CD4-positive, alpha-beta T cell (primary cell): ENCODE data around the gene HSDL1. TPM values are rescaled to one million over a fixed set of nuclear protein-coding genes. Genes with fewer than 3 reads are reported as not detected.

ENCODE experiments used
- ATAC-seq: fragments of 200-7000 bp; cut with Tn5 transposase; one replicate; pipeline ENCODE4 v1.10.0; 2022; ENCODE audit warnings: mild to moderate bottlenecking; ENCODE audit not compliant: poor library complexity
- CTCF ChIA-PET: fragments of 350-600 bp; sonication (Branson Sonifier 250); formaldehyde crosslinking; loops from one replicate; lab custom pipeline; 2021; ENCODE audit warnings: antibody characterized with exemption, inconsistent platforms; lab: Charles Lee
- POLR2A ChIA-PET: fragments of 350-600 bp; sonication (Branson Sonifier 250); formaldehyde crosslinking; loops from one replicate; lab custom pipeline; 2021; ENCODE audit warnings: antibody characterized with exemption, inconsistent platforms; lab: Charles Lee
- DNase-seq, 14 experiments: peaks; one replicate each; pipeline ENCODE4 v3.0.0-alpha.2; 2013 to 2020; ENCODE audit warnings: mixed read lengths in 2 of 14
- H3K27ac ChIP-seq, 2 donors: one replicate each; pipeline versions ENCODE4 v1.5.1 to v1.7.0; 2013; ENCODE audit warnings: low read length in 2 of 2, low read depth in 1 of 2, mild to moderate bottlenecking in 1 of 2
- H3K27me3 ChIP-seq, 2 experiments: 1 replicate in 1 of 2; 2 replicates in 1 of 2; pipeline versions ENCODE4 v1.6.1 to v1.7.0; 2013; ENCODE audit warnings: low read length in 2 of 2, control low read depth in 1 of 2, mild to moderate bottlenecking in 1 of 2, moderate library complexity in 1 of 2; ENCODE audit not compliant: insufficient read depth in 2 of 2, control insufficient read depth in 1 of 2
- H3K36me3 ChIP-seq: one replicate; pipeline ENCODE4 v1.6.1; 2013; ENCODE audit warnings: low read length, control low read depth; ENCODE audit not compliant: insufficient read depth
- H3K4me1 ChIP-seq: one replicate; pipeline ENCODE4 v1.6.1; 2013; ENCODE audit warnings: low read length, control low read depth; ENCODE audit not compliant: insufficient read depth
- H3K4me3 ChIP-seq: one replicate; pipeline ENCODE4 v1.5.1; 2013; ENCODE audit warnings: mild to moderate bottlenecking, low read length, moderate library complexity
- H3K9me3 ChIP-seq, 2 experiments: 1 replicate in 1 of 2; 2 replicates in 1 of 2; pipeline versions ENCODE4 v1.6.1 to v1.7.0; 2013; ENCODE audit warnings: low read length in 2 of 2, mild to moderate bottlenecking in 2 of 2, control low read depth in 1 of 2, moderate library complexity in 1 of 2; ENCODE audit not compliant: control insufficient read depth in 1 of 2, insufficient read depth in 1 of 2
- H3K27ac Mint-ChIP-seq: one replicate; pipeline ENCODE4 v1.8.0; 2020; ENCODE audit warnings: mixed read lengths
- H3K27me3 Mint-ChIP-seq: one replicate; pipeline ENCODE4 v1.8.0; 2021; ENCODE audit warnings: mixed read lengths
- H3K36me3 Mint-ChIP-seq: one replicate; pipeline ENCODE4 v1.8.0; 2021; ENCODE audit warnings: low read depth, mixed read lengths
- H3K4me1 Mint-ChIP-seq: one replicate; pipeline ENCODE4 v1.8.0; 2021; ENCODE audit warnings: low read depth, mixed read lengths
- H3K4me3 Mint-ChIP-seq: one replicate; pipeline ENCODE4 v1.8.0; 2020; ENCODE audit warnings: mild to moderate bottlenecking, mixed read lengths
- H3K9me3 Mint-ChIP-seq: one replicate; pipeline ENCODE4 v1.8.0; 2020; ENCODE audit warnings: mixed read lengths
- intact Hi-C, 2 experiments: fragments of 100-400 bp; cut with DNase I in 1 of 2; cut with micrococcal nuclease in 1 of 2; formaldehyde crosslinking; loops; one replicate each; pipeline versions ENCODE4 v1.15.1 to v1.9.0; 2023 to 2025; cut with DNase I, micrococcal nuclease
- total RNA-seq, 174 experiments: library from RNA in 2 of 174; stranded (reverse) in 2 of 174; gene quantifications; one replicate each; pipeline ENCODE4 v1.2.3 and lab custom pipeline; 2021 to 2026
- TF ChIP-seq, protein P1 (sequence below): fragments of 200-600 bp; IDR thresholded peaks from one replicate; pipeline ENCODE4 v1.8.0; 2022; ENCODE audit warnings: antibody characterized with exemption, mild to moderate bottlenecking

The HSDL1 gene
- total RNA-seq, 2 experiments from 2014 or later: 9.4 to 12.1 TPM

GRCh38 chr16:84082835-84083569 lies 62.0 kb downstream of the HSDL1 start:
- ChIA-PET POLR2A (interaction anchor here (1.3 kb wide), 1 partner anchor 34 kb away, joined by 3 read pairs; the partner anchor contains the start of gene MBTPS1), CTCF (interaction anchor here (1.7 kb wide), 1 partner anchor 104 kb away, joined by 7 read pairs; the partner anchor contains the start of gene TAF1C)
- TF ChIP-seq, protein P1, sequence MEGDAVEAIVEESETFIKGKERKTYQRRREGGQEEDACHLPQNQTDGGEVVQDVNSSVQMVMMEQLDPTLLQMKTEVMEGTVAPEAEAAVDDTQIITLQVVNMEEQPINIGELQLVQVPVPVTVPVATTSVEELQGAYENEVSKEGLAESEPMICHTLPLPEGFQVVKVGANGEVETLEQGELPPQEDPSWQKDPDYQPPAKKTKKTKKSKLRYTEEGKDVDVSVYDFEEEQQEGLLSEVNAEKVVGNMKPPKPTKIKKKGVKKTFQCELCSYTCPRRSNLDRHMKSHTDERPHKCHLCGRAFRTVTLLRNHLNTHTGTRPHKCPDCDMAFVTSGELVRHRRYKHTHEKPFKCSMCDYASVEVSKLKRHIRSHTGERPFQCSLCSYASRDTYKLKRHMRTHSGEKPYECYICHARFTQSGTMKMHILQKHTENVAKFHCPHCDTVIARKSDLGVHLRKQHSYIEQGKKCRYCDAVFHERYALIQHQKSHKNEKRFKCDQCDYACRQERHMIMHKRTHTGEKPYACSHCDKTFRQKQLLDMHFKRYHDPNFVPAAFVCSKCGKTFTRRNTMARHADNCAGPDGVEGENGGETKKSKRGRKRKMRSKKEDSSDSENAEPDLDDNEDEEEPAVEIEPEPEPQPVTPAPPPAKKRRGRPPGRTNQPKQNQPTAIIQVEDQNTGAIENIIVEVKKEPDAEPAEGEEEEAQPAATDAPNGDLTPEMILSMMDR: no peak
- DNase-seq (no peak), ATAC-seq (no peak)
- Histone ChIP-seq H3K4me3 (no peak overlapping the region), H3K36me3 (peaks cover 78% of the 10 kb centered on the region), H3K27me3 (no peaks in the 10 kb centered on the region), H3K9me3 (no peaks in the 10 kb centered on the region), H3K27ac (no peak overlapping the region), H3K4me1 (peaks cover 13% of the 10 kb centered on the region)
- Mint-ChIP-seq H3K9me3 (no peaks in the 10 kb centered on the region), H3K4me3 (no peak overlapping the region), H3K27ac (no peak overlapping the region), H3K36me3 (peaks cover 93% of the 10 kb centered on the region), H3K4me1 (peaks cover 36% of the 10 kb centered on the region), H3K27me3 (no peaks in the 10 kb centered on the region)
- intact Hi-C loops: no loop called here

DNA sequence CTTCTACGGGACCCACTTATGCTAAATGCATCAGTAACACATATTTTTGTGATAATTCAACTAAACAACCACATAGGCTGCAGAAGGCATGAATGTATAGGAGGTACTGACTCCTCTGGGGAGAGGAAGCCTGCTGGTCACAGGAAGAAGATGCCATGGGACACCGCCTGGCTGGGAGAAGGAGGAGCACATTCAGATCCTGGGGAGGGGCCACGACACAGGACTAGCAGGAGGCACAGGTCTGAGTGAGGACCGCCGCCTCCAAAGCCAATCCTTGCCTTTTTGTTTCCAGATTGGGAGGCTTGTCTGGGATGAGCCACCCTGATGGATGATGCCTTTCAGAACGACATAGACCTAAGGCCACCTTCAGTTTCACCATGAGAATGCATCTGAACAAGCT lies 62.9 kb downstream of the HSDL1 start:
- H3K9me3 ChIP-seq: no peaks in the 10 kb centered on the region
- peaks cover 34% of the 10 kb centered on the region for H3K4me1 Mint-ChIP-seq
- H3K4me1 ChIP-seq: peaks cover 13% of the 10 kb centered on the region
- TF ChIP-seq, protein P1: no peak
- H3K27ac ChIP-seq: no peak overlapping the region
- H3K4me3 Mint-ChIP-seq: no peak overlapping the region
- CTCF ChIA-PET: interaction anchor here (2.6 kb wide), 1 partner anchor 105 kb away, joined by 8 read pairs; the partner anchor contains the start of gene TAF1C
- H3K36me3 Mint-ChIP-seq: peaks cover 94% of the 10 kb centered on the region
- H3K4me3 ChIP-seq: no peak overlapping the region
- intact Hi-C loops: no loop called here
- no peak overlapping the region for H3K27ac Mint-ChIP-seq
- ATAC-seq (no peak), DNase-seq (no peak)
- H3K36me3 ChIP-seq: peaks cover 77% of the 10 kb centered on the region
- H3K27me3 Mint-ChIP-seq: no peaks in the 10 kb centered on the region
- no peaks in the 10 kb centered on the region for H3K27me3 ChIP-seq
- no peaks in the 10 kb centered on the region for H3K9me3 Mint-ChIP-seq
- POLR2A ChIA-PET: interaction anchor here (1.3 kb wide), 1 partner anchor 34 kb away, joined by 3 read pairs; the partner anchor contains the start of gene MBTPS1

- intact Hi-C loops: no loop called here
These were observed 63.5 kb downstream of the HSDL1 start for GRCh38 chr16:84081446-84081989.

More at GRCh38 chr16:84081446-84081989, 63.5 kb downstream of the HSDL1 start:
- H3K9me3 Mint-ChIP-seq: no peaks in the 10 kb centered on the region
- H3K4me3 Mint-ChIP-seq: no peak overlapping the region
- CTCF ChIA-PET: interaction anchor here (1.6 to 2.6 kb wide), 2 partner anchors 18 to 105 kb away, joined by 3 to 8 read pairs; partner anchors contain the start of gene TAF1C
- no peak overlapping the region for H3K4me3 ChIP-seq
- no peaks in the 10 kb centered on the region for H3K27me3 Mint-ChIP-seq
- POLR2A ChIA-PET: no interaction called here
- H3K4me1 Mint-ChIP-seq: peaks cover 29% of the 10 kb centered on the region
- TF ChIP-seq, protein P1: no peak
- no peaks in the 10 kb centered on the region for H3K27me3 ChIP-seq
- H3K9me3 ChIP-seq: no peaks in the 10 kb centered on the region
- H3K27ac Mint-ChIP-seq: no peak overlapping the region
- ATAC-seq (no peak), DNase-seq (no peak)
- H3K27ac ChIP-seq: no peak overlapping the region
- H3K36me3 Mint-ChIP-seq: peaks cover 92% of the 10 kb centered on the region
- peaks cover 13% of the 10 kb centered on the region for H3K4me1 ChIP-seq
- H3K36me3 ChIP-seq: peaks cover 72% of the 10 kb centered on the region
